ENCODE measurements around the gene IFNL3.

- TF ChIP-seq FOXP2 (optimal IDR thresholded peaks at IDR 0.05; ENCODE audit: control extremely low read depth, extremely low read length, insufficient read depth), result no peak
- no peak for TF ChIP-seq EZH2 (IDR thresholded peaks at IDR 0.05)
Measured at GRCh38 chr19:39265321-39265916, 20.6 kb upstream of the IFNL3 start.
